Tibial nerve (tissue), 4 donors: ENCODE results near the gene PDIA5. TPM values are rescaled to one million over a fixed set of nuclear protein-coding genes. Genes with fewer than 3 reads are reported as not detected.

Experiments
- DNase-seq, 2 donors: peaks; one replicate each; pipeline ENCODE4 v3.0.0-alpha.2; 2019; ENCODE audit warnings: low spot score in 2 of 2
- H3K27ac ChIP-seq, 4 donors: fragments of 200-600 bp; sonication (generic) in 3 of 4; one replicate each; pipeline ENCODE4 v1.5.1; 2017 to 2019; ENCODE audit warnings: mild to moderate bottlenecking in 1 of 4
- H3K27me3 ChIP-seq, 2 donors: fragments of 200-600 bp; sonication (generic) in 1 of 2; one replicate each; pipeline versions ENCODE4 v1.5.1 to v1.6.0; 2017 to 2019
- H3K36me3 ChIP-seq, 3 donors: fragments of 200-600 bp; sonication (generic); one replicate each; pipeline ENCODE4 v1.5.1; 2018 to 2019
- H3K4me1 ChIP-seq, 4 donors: fragments of 200-600 bp; sonication (generic) in 3 of 4; one replicate each; pipeline ENCODE4 v1.5.1; 2017 to 2019
- H3K4me3 ChIP-seq, 4 donors: fragments of 200-600 bp; sonication (generic) in 3 of 4; one replicate each; pipeline ENCODE4 v1.5.1; 2017 to 2019; ENCODE audit warnings: mild to moderate bottlenecking in 1 of 4, moderate library complexity in 1 of 4
- H3K9me3 ChIP-seq, 4 donors: fragments of 200-600 bp; sonication (generic) in 3 of 4; one replicate each; pipeline ENCODE4 v1.5.1; 2017 to 2019
- CTCF ChIP-seq, 5 experiments: fragments of 200-600 bp in 3 of 5; fragments of 450-650 bp in 2 of 5; sonication (generic) in 3 of 5; IDR thresholded peaks; one replicate each; pipeline ENCODE4 v1.5.1; 2016 to 2019; ENCODE audit warnings: antibody characterized with exemption in 5 of 5, mild to moderate bottlenecking in 3 of 5, moderate library complexity in 2 of 5
- EP300 ChIP-seq, 2 donors: sonication (generic); formaldehyde crosslinking; IDR thresholded peaks; one replicate each; pipeline ENCODE4 v1.6.1; 2017; ENCODE audit warnings: antibody characterized with exemption in 2 of 2, mild to moderate bottlenecking in 1 of 2
- POLR2A ChIP-seq, 2 donors: fragments of 450-650 bp; IDR thresholded peaks; one replicate each; pipeline ENCODE4 v1.6.1; 2017; ENCODE audit warnings: antibody characterized with exemption in 2 of 2, mild to moderate bottlenecking in 2 of 2, moderate library complexity in 2 of 2
- WGBS, 2 donors: methylation state at CpG; one replicate each; pipeline ENCODE4 v1.1.5; 2018; 5-methylcytosine and 5-hydroxymethylcytosine counted together
- total RNA-seq, 4 donors: library from RNA; depleted of rRNA; stranded (reverse); fragments of >200 nt; gene quantifications; one replicate each; pipeline ENCODE4 v1.1.0, GENCODE V29; 2016

PDIA5 gene
- total RNA-seq, 4 donors from 2014 or later: 18.3 to 41.0 (median 20.3) TPM

- H3K9me3 ChIP-seq: no peaks in the 10 kb centered on the region
- H3K36me3 ChIP-seq: no peaks in the 10 kb centered on the region
- no peak for DNase-seq
- peaks cover 0 to 50% of the 10 kb centered on the region in 2 donors for H3K27me3 ChIP-seq
- WGBS, 2 donors: 2% methylated on average over 36 to 43 of the region's 62 CpGs
- peaks cover 0 to 32% (median 17%) of the 10 kb centered on the region in 4 donors for H3K4me1 ChIP-seq
- TF ChIP-seq CTCF (IDR thresholded peaks at IDR 0.05) (no peak), EP300 (IDR thresholded peaks at IDR 0.05) (no peak), POLR2A (IDR thresholded peaks at IDR 0.05) (no peak)
- peak overlapping the region in 2 of 4 donors; percentile 16 to 71 for H3K27ac ChIP-seq
- H3K4me3 ChIP-seq: peak overlapping the region; percentile 40 to 59 (median 52)
These were observed 40.1 kb upstream of the PDIA5 start for GRCh38 chr3:123026565-123027291.

DNA sequence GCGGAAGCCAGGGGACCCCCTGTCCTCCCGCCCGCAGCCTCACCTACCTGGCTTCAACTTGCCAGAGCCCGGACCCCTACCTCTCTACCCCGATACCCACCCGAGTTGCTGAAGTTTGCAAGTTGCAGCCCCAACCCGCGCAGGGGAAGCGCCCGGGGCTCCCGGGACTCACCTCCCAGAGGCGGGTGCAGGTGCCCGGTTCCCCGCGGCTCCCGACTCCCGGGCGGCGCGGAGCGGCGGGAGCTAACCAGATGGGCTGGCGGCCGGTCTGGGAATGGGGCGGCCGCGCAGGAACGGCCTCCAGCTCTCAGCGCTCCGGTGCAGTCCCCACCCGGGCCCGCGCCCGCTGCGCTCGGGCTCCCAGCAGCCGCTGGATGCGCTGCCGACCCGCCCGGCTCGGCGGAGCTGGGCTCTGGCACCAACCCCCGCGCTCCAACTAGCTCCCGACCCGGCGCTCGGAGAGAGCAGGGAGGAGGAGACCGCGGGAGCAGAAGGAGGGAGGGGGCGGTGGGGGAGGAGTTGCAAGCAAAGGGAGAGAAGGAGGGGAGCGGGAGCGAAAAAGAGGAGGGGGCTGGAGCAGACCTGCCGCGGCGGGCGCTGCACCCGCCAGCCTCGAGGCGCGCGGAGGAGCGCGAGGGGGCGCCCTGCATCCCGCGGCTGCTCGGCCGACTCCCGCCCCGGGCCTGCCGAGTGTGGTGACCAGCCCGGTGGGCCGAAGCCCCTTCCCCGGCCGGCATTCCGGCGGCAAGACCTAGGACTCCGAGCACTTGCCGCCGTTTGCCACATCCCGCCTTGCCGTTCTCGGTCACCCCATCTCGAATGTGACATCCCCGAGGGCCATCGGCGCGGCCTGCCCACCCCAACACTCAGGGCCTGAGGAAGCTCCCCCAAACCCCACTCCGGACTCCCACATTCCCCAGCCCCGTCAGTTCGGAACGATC lies 39.3 kb upstream of the PDIA5 start, which contains the start of gene SEMA5B:
SEMA5B (minus strand) TSS at position 472 of the 941 bp plus-strand sequence. CDS start 66,500 bp downstream, outside the sequence.
- TF ChIP-seq CTCF (IDR thresholded peaks at IDR 0.05) (peak in 4 of 5 experiments; percentile 24 to 54 (median 44)), POLR2A (IDR thresholded peaks at IDR 0.05) (no peak), EP300 (IDR thresholded peaks at IDR 0.05) (no peak)

DNA sequence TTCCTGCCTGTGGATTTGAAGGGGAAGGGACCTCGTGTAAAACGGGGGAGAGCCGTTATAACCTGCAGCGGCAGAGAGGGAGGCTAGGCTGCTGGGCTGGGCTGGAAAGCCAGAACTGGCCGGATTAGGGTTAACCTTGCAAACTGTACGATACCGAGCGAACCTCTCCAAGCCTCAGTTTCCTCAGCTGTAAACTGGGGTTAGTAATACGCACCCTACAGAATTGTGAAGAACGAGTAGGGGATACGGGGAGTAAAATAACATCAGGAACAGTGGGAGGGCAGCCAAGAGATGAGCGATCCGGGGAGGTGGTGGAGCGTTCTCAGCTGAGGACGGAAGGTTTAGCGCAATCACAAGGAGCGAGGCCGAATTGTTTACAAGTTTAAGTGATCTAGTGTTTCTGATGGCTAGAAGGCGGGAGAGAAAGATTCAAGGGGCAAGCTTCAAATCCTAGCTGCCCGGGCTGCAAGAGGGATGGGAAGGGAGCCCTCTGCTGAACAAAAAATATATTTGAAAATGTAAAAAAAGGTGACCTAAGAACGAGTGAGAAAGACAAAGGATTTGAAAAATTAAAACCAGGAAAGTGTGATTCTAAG lies 38.5 kb upstream of the PDIA5 start:
- DNase-seq: peak; percentile 14 to 41
- Histone ChIP-seq H3K36me3 (no peaks in the 10 kb centered on the region), H3K4me3 (peak overlapping the region; percentile 40 to 59 (median 52)), H3K27me3 (peaks cover 0 to 50% of the 10 kb centered on the region in 2 donors), H3K9me3 (no peaks in the 10 kb centered on the region), H3K4me1 (peaks cover 0 to 32% (median 17%) of the 10 kb centered on the region in 4 donors), H3K27ac (peak overlapping the region in 3 of 4 donors; percentile 7 to 71 (median 34))
- 0 to 1% methylated on average over 19 to 21 of the region's 21 CpGs for WGBS, 2 donors
- TF ChIP-seq POLR2A (IDR thresholded peaks at IDR 0.05) (no peak), CTCF (IDR thresholded peaks at IDR 0.05) (peak; percentile 41 to 69 (median 51)), EP300 (IDR thresholded peaks at IDR 0.05) (peak in 1 of 2 donors; percentile 47)

More for the DNA sequence above, 39.3 kb upstream of the PDIA5 start, which contains the start of gene SEMA5B:
- Histone ChIP-seq H3K4me3 (peak within 1 kb of the TSS; percentile 40 to 59 (median 52)), H3K36me3 (no peaks in the 10 kb centered on the region), H3K27ac (peak within 1 kb of the TSS in 3 of 4 donors; percentile 7 to 71 (median 34)), H3K9me3 (no peaks in the 10 kb centered on the region), H3K4me1 (peaks cover 0 to 32% (median 17%) of the 10 kb centered on the region in 4 donors), H3K27me3 (peaks cover 0 to 50% of the 10 kb centered on the region in 2 donors)
- WGBS, 2 donors: 0 to 2% methylated on average over 38 to 78 of the region's 94 CpGs
- DNase-seq: no peak

DNA sequence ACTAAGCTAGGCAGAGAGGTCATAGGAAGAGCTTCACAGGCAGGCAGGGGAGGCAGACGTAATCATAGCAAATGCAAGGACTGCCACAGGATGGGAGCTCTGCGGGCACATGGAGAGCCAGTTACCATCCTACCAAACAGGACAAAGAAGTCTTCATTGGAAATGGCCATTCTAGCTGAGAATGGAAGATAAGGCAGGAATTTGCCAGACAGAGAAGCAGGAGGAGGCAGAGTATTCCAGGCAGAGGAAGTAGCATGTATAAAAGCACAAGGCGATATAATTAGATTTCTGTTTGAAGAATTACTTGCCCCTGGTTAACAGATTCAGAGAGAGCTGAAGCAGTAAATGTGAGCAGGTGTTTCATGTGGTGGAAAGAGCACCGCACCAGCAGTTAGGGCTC lies 35.8 kb upstream of the PDIA5 start:
- H3K27me3 ChIP-seq: peaks cover 0 to 41% of the 10 kb centered on the region in 2 donors
- 76 to 80% methylated on average over 4 of the region's 4 CpGs for WGBS, 2 donors
- H3K36me3 ChIP-seq: no peaks in the 10 kb centered on the region
- no peak for DNase-seq
- H3K9me3 ChIP-seq: no peaks in the 10 kb centered on the region
- no peak overlapping the region for H3K4me3 ChIP-seq
- TF ChIP-seq EP300 (IDR thresholded peaks at IDR 0.05) (no peak), CTCF (IDR thresholded peaks at IDR 0.05) (no peak), POLR2A (IDR thresholded peaks at IDR 0.05) (no peak)
- H3K27ac ChIP-seq: no peak overlapping the region
- peaks cover 0 to 28% (median 16%) of the 10 kb centered on the region in 4 donors for H3K4me1 ChIP-seq
